WTC11 (cell line): ENCODE data around the gene PLK2. TPM values are rescaled to one million over a fixed set of nuclear protein-coding genes. Genes with fewer than 3 reads are reported as not detected.

Experiments used
- ATAC-seq: fragments of 200-7000 bp; cut with Tn5 transposase; 2 replicates; pipeline ENCODE4 v1.10.0; 2021; ENCODE audit warnings: mild to moderate bottlenecking, moderate library complexity
- CTCF ChIA-PET: fragments of 300-600 bp; sonication (Branson Sonifier 250); formaldehyde crosslinking; loops from one replicate; lab custom pipeline; 2021; ENCODE audit warnings: antibody characterized with exemption; lab: Charles Lee
- POLR2A ChIA-PET: fragments of 350-600 bp; sonication (Branson Sonifier 250); formaldehyde crosslinking; loops from one replicate; lab custom pipeline; 2021; ENCODE audit warnings: antibody characterized with exemption; lab: Charles Lee
- DNase-seq: peaks from one replicate; pipeline ENCODE4 v3.0.0; 2021; ENCODE audit warnings: low spot score
- H3K27ac Mint-ChIP-seq: 2 replicates; pipeline ENCODE4 v1.8.0; 2021; ENCODE audit warnings: mixed read lengths
- H3K27me3 Mint-ChIP-seq: 2 replicates; pipeline ENCODE4 v1.8.0; 2021; ENCODE audit warnings: low read depth, mild to moderate bottlenecking, moderate library complexity, mixed read lengths
- H3K36me3 Mint-ChIP-seq: 2 replicates; pipeline ENCODE4 v1.8.0; 2021; ENCODE audit warnings: mixed read lengths
- H3K4me1 Mint-ChIP-seq: 2 replicates; pipeline ENCODE4 v1.8.0; 2022; ENCODE audit warnings: mixed read lengths
- H3K4me3 Mint-ChIP-seq: 2 replicates; pipeline ENCODE4 v1.8.0; 2021; ENCODE audit warnings: mild to moderate bottlenecking, moderate library complexity, mixed read lengths
- H3K9me3 Mint-ChIP-seq: 2 replicates; pipeline ENCODE4 v1.8.0; 2021; ENCODE audit warnings: mixed read lengths
- ATF3 ChIP-seq: sonication (generic); formaldehyde crosslinking; conservative IDR thresholded peaks from 2 replicates; pipeline ENCODE4 v1.8.1; 2022; ENCODE audit warnings: mild to moderate bottlenecking, missing genetic modification reagents
- ATF6 ChIP-seq: sonication (generic); formaldehyde crosslinking; IDR thresholded peaks from 2 replicates; pipeline ENCODE4 v1.8.1; 2023; ENCODE audit warnings: mild to moderate bottlenecking, missing genetic modification reagents
- CDX4 ChIP-seq: fragments of 250-450 bp; sonication (Bioruptor Pico); IDR thresholded peaks from 2 replicates; pipeline ENCODE4 v1.9.0; 2021; ENCODE audit warnings: moderate library complexity, mild to moderate bottlenecking, inconsistent platforms, borderline replicate concordance
- CREB1 ChIP-seq: sonication (generic); formaldehyde crosslinking; IDR thresholded peaks from 2 replicates; pipeline ENCODE4 v1.8.0; 2023; ENCODE audit warnings: mild to moderate bottlenecking, missing genetic modification reagents
- ESRRA ChIP-seq: sonication (generic); formaldehyde crosslinking; IDR thresholded peaks from 2 replicates; pipeline ENCODE4 v1.8.1; 2022; ENCODE audit warnings: mild to moderate bottlenecking, missing genetic modification reagents, borderline replicate concordance
- GTF2I ChIP-seq: fragments of 250-450 bp; sonication (Bioruptor Pico); conservative IDR thresholded peaks from 2 replicates; pipeline ENCODE4 v1.4.0; 2021; ENCODE audit warnings: mild to moderate bottlenecking
- IRF2 ChIP-seq: sonication (generic); formaldehyde crosslinking; IDR thresholded peaks from 2 replicates; pipeline ENCODE4 v1.8.0; 2022; ENCODE audit warnings: low read depth, missing genetic modification reagents, borderline replicate concordance
- MLX ChIP-seq: sonication (generic); formaldehyde crosslinking; IDR thresholded peaks from 2 replicates; pipeline ENCODE4 v1.8.1; 2023; ENCODE audit warnings: mild to moderate bottlenecking, missing genetic modification reagents, moderate library complexity
- NFYB ChIP-seq: sonication (generic); formaldehyde crosslinking; conservative IDR thresholded peaks from 2 replicates; pipeline ENCODE4 v1.8.0; 2022; ENCODE audit warnings: low read depth, missing genetic modification reagents
- NR2C2 ChIP-seq: sonication (generic); formaldehyde crosslinking; IDR thresholded peaks from 2 replicates; pipeline ENCODE4 v1.8.0; 2022; ENCODE audit warnings: mild to moderate bottlenecking, missing genetic modification reagents
- SOX15 ChIP-seq: fragments of 250-450 bp; sonication (Bioruptor Pico); IDR thresholded peaks from 2 replicates; pipeline ENCODE4 v1.9.0; 2021; ENCODE audit warnings: mild to moderate bottlenecking
- STAT6 ChIP-seq: sonication (generic); formaldehyde crosslinking; conservative IDR thresholded peaks from 2 replicates; pipeline ENCODE4 v1.8.1; 2023; ENCODE audit warnings: mild to moderate bottlenecking, low read depth, missing genetic modification reagents, moderate library complexity
- TEAD4 ChIP-seq: sonication (generic); formaldehyde crosslinking; IDR thresholded peaks from 2 replicates; pipeline ENCODE4 v1.8.0; 2022; ENCODE audit warnings: mild to moderate bottlenecking, missing genetic modification reagents
- USF1 ChIP-seq: sonication (generic); formaldehyde crosslinking; IDR thresholded peaks from 2 replicates; pipeline ENCODE4 v1.8.0; 2022; ENCODE audit warnings: mild to moderate bottlenecking, missing genetic modification reagents
- USF2 ChIP-seq: sonication (generic); formaldehyde crosslinking; IDR thresholded peaks from 2 replicates; pipeline ENCODE4 v1.8.1; 2023; ENCODE audit warnings: mild to moderate bottlenecking, missing genetic modification reagents, moderate library complexity
- ZNF121 ChIP-seq: sonication (generic); formaldehyde crosslinking; IDR thresholded peaks from 2 replicates; pipeline ENCODE4 v1.8.0; 2023; ENCODE audit warnings: missing genetic modification reagents
- ZNF138 ChIP-seq: sonication (generic); formaldehyde crosslinking; conservative IDR thresholded peaks from 2 replicates; pipeline ENCODE4 v1.8.1; 2022; ENCODE audit warnings: mild to moderate bottlenecking, moderate library complexity, missing genetic modification reagents
- ZNF281 ChIP-seq: sonication (generic); formaldehyde crosslinking; IDR thresholded peaks from 2 replicates; pipeline ENCODE4 v1.8.0; 2023; ENCODE audit warnings: mild to moderate bottlenecking, missing genetic modification reagents
- ZNF512 ChIP-seq: sonication (generic); formaldehyde crosslinking; IDR thresholded peaks from 2 replicates; pipeline ENCODE4 v1.8.1; 2022; ENCODE audit warnings: missing genetic modification reagents, borderline replicate concordance
- ZSCAN18 ChIP-seq: fragments of 250-450 bp; sonication (Bioruptor Pico); IDR thresholded peaks from 2 replicates; pipeline ENCODE4 v2.1.2; 2022; ENCODE audit warnings: mild to moderate bottlenecking, moderate library complexity
- total RNA-seq: library from RNA; stranded (reverse); gene quantifications from 3 replicates; pipeline ENCODE4 v1.2.3, GENCODE V29; 2021

PLK2 gene
- total RNA-seq, 1 experiment from 2014 or later: 37.1 TPM

- no peak for DNase-seq
- TF ChIP-seq NR2C2 (CRISPR knock-in tag) (no peak), MLX (CRISPR knock-in tag) (no peak), ZNF281 (CRISPR knock-in tag) (no peak), CREB1 (CRISPR knock-in tag) (no peak), USF1 (CRISPR knock-in tag) (no peak), ZNF512 (CRISPR knock-in tag) (no peak), STAT6 (CRISPR knock-in tag) (no peak), ZSCAN18 (CRISPR knock-in tag) (no peak), ESRRA (CRISPR knock-in tag) (no peak), TEAD4 (CRISPR knock-in tag) (no peak), IRF2 (no peak), USF2 (CRISPR knock-in tag) (no peak), CDX4 (CRISPR knock-in tag) (no peak), ATF6 (no peak), ATF3 (CRISPR knock-in tag) (no peak), ZNF138 (CRISPR knock-in tag) (no peak), NFYB (no peak), ZNF121 (CRISPR knock-in tag) (no peak), GTF2I (CRISPR knock-in tag) (no peak), SOX15 (CRISPR knock-in tag) (no peak)
- no peak for ATAC-seq
- H3K4me1 Mint-ChIP-seq: peaks cover 11% of the 10 kb centered on the region
- H3K4me3 Mint-ChIP-seq: no peak overlapping the region
- no peaks in the 10 kb centered on the region for H3K36me3 Mint-ChIP-seq
- no peaks in the 10 kb centered on the region; the same call in 1 of the 2 replicates for H3K27me3 Mint-ChIP-seq
- CTCF ChIA-PET: no interaction called here
- H3K9me3 Mint-ChIP-seq: no peaks in the 10 kb centered on the region
- H3K27ac Mint-ChIP-seq: no peak overlapping the region
- POLR2A ChIA-PET: interaction anchor here (0.6 kb wide), 1 partner anchor 657 kb away, joined by 6 read pairs; no protein-coding TSS in a partner anchor
These were observed 45.6 kb upstream of the PLK2 start for GRCh38 chr5:58505502-58505901.
